SK-N-MC (cell line): ENCODE results near the gene MIEF1.

Experiments
- EZH2 ChIP-seq: fragments of 200-600 bp; sonication (generic); IDR thresholded peaks from one replicate; pipeline ENCODE4 v1.6.1; 2017; ENCODE audit warnings: antibody characterized with exemption
- POLR2AphosphoS5 ChIP-seq: IDR thresholded peaks from 2 replicates; pipeline ENCODE4 v1.6.1; 2012; ENCODE audit warnings: mild to moderate bottlenecking, low read depth, low read length, borderline replicate concordance

GRCh38 chr22:39503630-39504029 is 1.5 kb downstream of the MIEF1 start:
- TF ChIP-seq POLR2AphosphoS5 (no peak), EZH2 (no peak)
